Memory B cell (primary cell): ENCODE data around the gene PIK3R1.

Experiments used
- ATAC-seq: fragments of 150-1000 bp; cut with Tn5 transposase; 2 replicates; pipeline ENCODE4 v1.10.0; 2021; ENCODE audit warnings: low read depth, mild to moderate bottlenecking, moderate library complexity
- DNase-seq, 2 donors: peaks; one replicate each; pipeline ENCODE4 v3.0.0; 2022; ENCODE audit warnings: low spot score in 2 of 2
- H3K27ac Mint-ChIP-seq: one replicate; pipeline ENCODE4 v1.8.0; 2022; ENCODE audit warnings: mild to moderate bottlenecking, moderate library complexity, mixed read lengths
- H3K27me3 Mint-ChIP-seq: one replicate; pipeline ENCODE4 v1.8.0; 2022; ENCODE audit warnings: mixed read lengths
- H3K36me3 Mint-ChIP-seq: one replicate; pipeline ENCODE4 v1.8.0; 2022; ENCODE audit warnings: mild to moderate bottlenecking, mixed read lengths
- H3K4me1 Mint-ChIP-seq: one replicate; pipeline ENCODE4 v1.8.0; 2022; ENCODE audit warnings: mixed read lengths
- H3K4me3 Mint-ChIP-seq: one replicate; pipeline ENCODE4 v1.8.0; 2022; ENCODE audit warnings: mild to moderate bottlenecking, moderate library complexity, mixed read lengths
- H3K9me3 Mint-ChIP-seq: one replicate; pipeline ENCODE4 v1.8.0; 2022; ENCODE audit warnings: mixed read lengths

The PIK3R1 gene

GRCh38 chr5:68319706-68320412 is 104.3 kb downstream of the PIK3R1 start:
- Mint-ChIP-seq H3K9me3 (peaks cover 5% of the 10 kb centered on the region), H3K4me3 (no peak overlapping the region), H3K4me1 (peaks cover 10% of the 10 kb centered on the region), H3K36me3 (peaks cover 2% of the 10 kb centered on the region), H3K27me3 (peaks cover 3% of the 10 kb centered on the region), H3K27ac (no peak overlapping the region)
- DNase-seq (no peak), ATAC-seq (no peak)

GRCh38 chr5:68320413-68320986 is 104.9 kb downstream of the PIK3R1 start:
- DNase-seq (no peak), ATAC-seq (no peak)
- Mint-ChIP-seq H3K4me3 (no peak overlapping the region), H3K27ac (no peak overlapping the region), H3K36me3 (peaks cover 5% of the 10 kb centered on the region), H3K27me3 (peaks cover 6% of the 10 kb centered on the region), H3K9me3 (peaks cover 10% of the 10 kb centered on the region), H3K4me1 (peaks cover 10% of the 10 kb centered on the region)

DNA sequence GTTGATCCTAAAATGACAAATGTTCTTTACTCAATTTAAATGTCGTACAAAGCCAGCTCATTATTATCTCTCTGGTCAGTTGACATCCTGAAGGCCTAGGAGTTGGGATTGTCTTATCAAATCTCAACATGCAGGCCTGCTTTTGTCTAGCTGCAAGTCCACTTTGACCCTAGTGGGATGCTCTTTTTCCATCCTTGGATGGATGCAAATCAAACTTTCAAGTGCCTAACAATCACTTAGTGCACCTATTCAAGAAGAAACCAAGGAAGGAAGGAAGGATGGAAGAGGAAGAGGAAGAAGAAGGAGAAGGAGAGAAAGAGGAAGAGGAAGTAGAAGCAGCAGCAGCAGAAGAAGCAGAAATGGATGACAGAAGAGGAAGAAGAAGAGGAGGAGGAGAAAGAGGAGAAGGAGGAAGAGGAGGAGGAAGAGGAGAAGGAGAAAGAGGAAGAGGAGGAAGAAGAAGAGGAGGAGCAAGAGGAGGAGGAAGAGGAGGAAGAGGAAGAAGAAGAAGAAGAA is 109.6 kb downstream of the PIK3R1 start:
- no peak overlapping the region for H3K4me3 Mint-ChIP-seq
- peaks cover 3% of the 10 kb centered on the region for H3K36me3 Mint-ChIP-seq
- no peak for ATAC-seq
- no peak for DNase-seq
- H3K9me3 Mint-ChIP-seq = peaks cover 9% of the 10 kb centered on the region
- H3K4me1 Mint-ChIP-seq = peaks cover 5% of the 10 kb centered on the region
- peak overlapping the region; percentile 61 for H3K27ac Mint-ChIP-seq
- peaks cover 11% of the 10 kb centered on the region for H3K27me3 Mint-ChIP-seq

- Mint-ChIP-seq H3K9me3 (peaks cover 7% of the 10 kb centered on the region), H3K27ac (no peak overlapping the region), H3K4me1 (peaks cover 15% of the 10 kb centered on the region), H3K27me3 (peaks cover 10% of the 10 kb centered on the region), H3K36me3 (peaks cover 3% of the 10 kb centered on the region), H3K4me3 (no peak overlapping the region)
- ATAC-seq (no peak), DNase-seq (no peak)
These were observed 114.1 kb downstream of the PIK3R1 start for GRCh38 chr5:68329554-68330255.

- Mint-ChIP-seq H3K36me3 (no peaks in the 10 kb centered on the region), H3K4me1 (peaks cover 10% of the 10 kb centered on the region), H3K9me3 (no peaks in the 10 kb centered on the region), H3K4me3 (no peak overlapping the region), H3K27me3 (peaks cover 7% of the 10 kb centered on the region), H3K27ac (no peak overlapping the region)
- DNase-seq (no peak), ATAC-seq (no peak)
These were observed 115.0 kb downstream of the PIK3R1 start for GRCh38 chr5:68330574-68330973.

DNA sequence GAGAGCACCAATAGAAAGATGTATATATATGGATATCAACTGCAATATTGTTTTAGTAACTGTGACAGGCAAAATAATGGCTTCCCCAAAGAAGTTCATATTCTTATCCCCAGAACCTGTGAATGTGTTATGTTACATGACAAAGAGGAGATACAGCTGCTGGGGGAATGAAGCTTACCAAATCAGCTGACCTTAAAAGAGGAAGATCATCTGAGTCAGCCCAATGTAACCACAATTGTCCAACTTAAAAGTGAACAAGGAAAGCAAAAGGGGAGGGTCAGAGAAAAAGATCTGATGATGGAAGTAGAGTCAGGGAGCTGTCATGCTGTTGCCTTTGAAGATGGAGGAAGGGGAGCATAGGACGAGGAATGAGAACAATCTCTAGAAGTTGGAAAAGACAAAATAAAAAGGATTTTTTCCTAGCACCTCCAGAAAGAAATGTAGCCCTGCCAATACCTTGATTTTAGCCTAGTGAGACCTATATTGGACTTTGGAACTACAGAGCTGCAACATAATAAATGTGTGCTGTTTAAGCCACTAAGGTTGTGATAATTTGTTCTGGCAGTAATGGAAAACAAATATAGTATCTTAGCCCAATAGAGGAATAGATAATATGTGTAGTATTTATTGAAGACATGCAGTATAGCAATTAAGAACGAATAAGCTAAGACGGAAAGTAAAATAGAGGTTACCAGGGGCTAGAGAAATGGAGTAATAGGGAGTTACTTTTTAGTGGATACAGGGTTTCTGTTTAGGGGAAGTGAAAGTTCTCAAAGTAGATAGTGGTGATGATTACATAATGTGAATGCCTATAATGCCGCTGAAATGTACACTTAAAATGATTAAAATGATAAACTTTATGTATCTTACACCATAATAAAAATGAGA is 115.9 kb downstream of the PIK3R1 start:
- DNase-seq (no peak), ATAC-seq (peak; percentile 70)
- Mint-ChIP-seq H3K36me3 (no peaks in the 10 kb centered on the region), H3K4me3 (no peak overlapping the region), H3K27me3 (peaks cover 7% of the 10 kb centered on the region), H3K27ac (no peak overlapping the region), H3K4me1 (peaks cover 10% of the 10 kb centered on the region), H3K9me3 (no peaks in the 10 kb centered on the region)

- ATAC-seq = peak; percentile 14
These were observed 116.5 kb downstream of the PIK3R1 start for GRCh38 chr5:68332080-68332451.

DNA sequence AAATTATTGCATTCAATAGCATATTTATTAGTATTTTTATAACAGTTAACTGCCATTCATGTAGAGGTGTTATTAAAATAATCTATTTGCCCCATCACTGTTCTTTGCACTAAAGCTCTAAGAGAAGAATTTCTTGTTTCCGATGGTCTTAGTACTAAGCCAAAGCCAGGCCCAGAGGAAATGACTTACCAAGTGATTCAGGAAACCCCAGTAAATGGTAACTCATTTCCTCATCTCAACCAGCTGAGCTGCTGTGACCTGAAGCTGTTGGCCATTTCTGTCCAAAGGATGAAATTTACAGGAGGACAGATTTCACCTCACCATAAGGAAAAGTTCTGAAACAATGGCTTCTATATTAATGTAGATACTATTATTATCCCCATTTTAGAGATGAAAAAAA is 117.0 kb downstream of the PIK3R1 start:
- H3K27ac Mint-ChIP-seq = no peak overlapping the region

More at GRCh38 chr5:68332080-68332451, 116.5 kb downstream of the PIK3R1 start:
- no peak overlapping the region for H3K27ac Mint-ChIP-seq
- no peaks in the 10 kb centered on the region for H3K9me3 Mint-ChIP-seq
- H3K36me3 Mint-ChIP-seq = no peaks in the 10 kb centered on the region
- no peak overlapping the region for H3K4me3 Mint-ChIP-seq
- DNase-seq = no peak
- peaks cover 7% of the 10 kb centered on the region for H3K27me3 Mint-ChIP-seq
- peaks cover 10% of the 10 kb centered on the region for H3K4me1 Mint-ChIP-seq

GRCh38 chr5:68333649-68334552 is 118.3 kb downstream of the PIK3R1 start:
- DNase-seq (no peak), ATAC-seq (no peak)
- peaks cover 10% of the 10 kb centered on the region for H3K4me1 Mint-ChIP-seq
- no peak overlapping the region for H3K27ac Mint-ChIP-seq
- no peaks in the 10 kb centered on the region for H3K27me3 Mint-ChIP-seq
- H3K9me3 Mint-ChIP-seq = no peaks in the 10 kb centered on the region
- H3K4me3 Mint-ChIP-seq = no peak overlapping the region
- no peaks in the 10 kb centered on the region for H3K36me3 Mint-ChIP-seq

More for the DNA sequence above, 117.0 kb downstream of the PIK3R1 start:
- H3K4me1 Mint-ChIP-seq = peaks cover 10% of the 10 kb centered on the region
- no peak overlapping the region for H3K4me3 Mint-ChIP-seq
- ATAC-seq (no peak), DNase-seq (no peak)
- H3K36me3 Mint-ChIP-seq = no peaks in the 10 kb centered on the region
- H3K27me3 Mint-ChIP-seq = peaks cover 7% of the 10 kb centered on the region
- no peaks in the 10 kb centered on the region for H3K9me3 Mint-ChIP-seq

DNA sequence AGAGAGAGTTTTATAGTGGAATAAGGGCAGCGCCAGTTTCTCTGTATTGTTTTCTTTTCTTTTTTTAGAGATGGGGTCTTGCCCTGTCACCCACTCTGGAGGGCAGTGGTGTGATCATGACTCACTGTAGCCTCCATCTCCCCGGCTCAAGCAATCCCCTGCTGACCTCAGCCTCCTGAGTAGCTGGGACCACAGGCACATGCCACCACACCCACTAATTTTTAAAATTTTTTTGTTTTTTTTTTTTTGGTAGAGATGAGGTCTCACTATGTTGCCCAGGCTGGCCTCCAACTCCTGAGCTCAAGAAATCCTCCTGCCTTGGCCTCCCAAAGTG is 119.0 kb downstream of the PIK3R1 start:
- Mint-ChIP-seq H3K27ac (no peak overlapping the region), H3K4me3 (no peak overlapping the region), H3K27me3 (peaks cover 2% of the 10 kb centered on the region), H3K4me1 (peaks cover 10% of the 10 kb centered on the region), H3K36me3 (no peaks in the 10 kb centered on the region), H3K9me3 (no peaks in the 10 kb centered on the region)
- ATAC-seq = no peak
- no peak for DNase-seq

- peaks cover 2% of the 10 kb centered on the region for H3K27me3 Mint-ChIP-seq
- no peak overlapping the region for H3K27ac Mint-ChIP-seq
- no peaks in the 10 kb centered on the region for H3K36me3 Mint-ChIP-seq
- DNase-seq = no peak
- H3K4me1 Mint-ChIP-seq = peaks cover 10% of the 10 kb centered on the region
- H3K4me3 Mint-ChIP-seq = no peak overlapping the region
- no peaks in the 10 kb centered on the region for H3K9me3 Mint-ChIP-seq
- ATAC-seq = no peak
These were observed 119.5 kb downstream of the PIK3R1 start for GRCh38 chr5:68335075-68335474.

- Mint-ChIP-seq H3K36me3 (no peaks in the 10 kb centered on the region), H3K4me1 (peaks cover 8% of the 10 kb centered on the region), H3K27ac (no peak overlapping the region), H3K4me3 (no peak overlapping the region), H3K27me3 (peaks cover 2% of the 10 kb centered on the region), H3K9me3 (no peaks in the 10 kb centered on the region)
- DNase-seq (no peak), ATAC-seq (no peak)
These were observed 120.6 kb downstream of the PIK3R1 start for GRCh38 chr5:68336200-68336599.

DNA sequence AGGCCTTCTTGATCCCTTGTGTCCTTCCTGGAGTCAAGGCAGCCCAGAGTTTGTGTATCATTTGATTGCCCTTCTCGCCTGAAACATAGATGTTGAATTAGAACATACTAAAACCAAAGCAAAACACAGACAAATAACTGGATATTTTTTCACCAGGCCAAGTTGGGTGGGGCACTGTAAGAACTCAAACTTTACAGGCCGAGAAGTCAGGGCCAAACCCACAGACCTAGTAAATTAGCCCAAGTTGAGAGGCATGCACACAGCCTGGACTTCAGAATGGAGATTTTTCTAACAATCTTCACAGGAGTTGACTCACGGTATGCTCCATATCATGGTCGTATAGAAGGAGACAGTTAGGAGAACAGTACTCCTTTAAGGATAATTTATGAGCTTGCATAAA is 121.7 kb downstream of the PIK3R1 start:
- no peak overlapping the region for H3K27ac Mint-ChIP-seq
- H3K27me3 Mint-ChIP-seq = peaks cover 2% of the 10 kb centered on the region
- ATAC-seq (no peak), DNase-seq (no peak)
- H3K4me1 Mint-ChIP-seq = peaks cover under 1% of the 10 kb centered on the region
- no peaks in the 10 kb centered on the region for H3K9me3 Mint-ChIP-seq
- H3K4me3 Mint-ChIP-seq = no peak overlapping the region
- no peaks in the 10 kb centered on the region for H3K36me3 Mint-ChIP-seq
